Endothelial cell of umbilical vein (primary cell): ENCODE data around the gene WARS2. TPM values are rescaled to one million over a fixed set of nuclear protein-coding genes. Genes with fewer than 3 reads are reported as not detected.

ENCODE experiments used
- BruUV-seq: library from RNA; stranded (reverse); fragments of 400-500 nt; replicated peaks from 2 replicates; lab custom pipeline; 2021; lab: Mats Ljungman, UMichigan
- CTCF ChIA-PET: fragments of 300-600, 350-600 bp; sonication (Branson Sonifier 250); formaldehyde crosslinking; loops from one replicate; lab custom pipeline; 2021; ENCODE audit warnings: antibody characterized with exemption, inconsistent platforms; lab: Charles Lee
- POLR2A ChIA-PET: fragments of 300-600, 350-600 bp; sonication (Branson Sonifier 250); formaldehyde crosslinking; loops from one replicate; lab custom pipeline; 2021; ENCODE audit warnings: antibody characterized with exemption, inconsistent platforms; lab: Charles Lee
- DNase-seq: peaks from one replicate; pipeline ENCODE4 v3.0.0-alpha.2; 2011; ENCODE audit warnings: low read depth, low spot score
- FAIRE-seq: peaks from 2 replicates; lab custom pipeline; 2011; peaks lifted over from hg19 to GRCh38; lab: Jason Lieb, UNC
- H2AFZ ChIP-seq: 2 replicates; pipeline ENCODE4 v1.6.0; 2012; ENCODE audit warnings: low read depth, low read length, control low read depth, inconsistent platforms
- H3K27ac ChIP-seq: 2 replicates; pipeline ENCODE4 v1.5.1; 2011; ENCODE audit warnings: low read depth, mild to moderate bottlenecking, control low read depth, low read length, moderate library complexity; ENCODE audit not compliant: insufficient read depth
- H3K27me3 ChIP-seq, 2 experiments: 2 replicates each; pipeline versions ENCODE4 v1.6.0 to v1.6.1; 2011; ENCODE audit warnings: low read length in 2 of 2, mixed read lengths in 1 of 2; ENCODE audit not compliant: control insufficient read depth in 2 of 2, insufficient read depth in 2 of 2
- H3K36me3 ChIP-seq, 2 experiments: 2 replicates in 1 of 2; 3 replicates in 1 of 2; pipeline ENCODE4 v1.5.1; 2011; ENCODE audit warnings: low read length in 2 of 2, mild to moderate bottlenecking in 1 of 2, moderate library complexity in 1 of 2; ENCODE audit not compliant: control insufficient read depth in 2 of 2, insufficient read depth in 2 of 2; ENCODE audit errors: extremely low read depth in 1 of 2
- H3K4me1 ChIP-seq: 3 replicates; pipeline ENCODE4 v1.5.1; 2011; ENCODE audit warnings: mild to moderate bottlenecking, low read length; ENCODE audit not compliant: control insufficient read depth, insufficient read depth; ENCODE audit errors: extremely low read depth
- H3K4me2 ChIP-seq: 2 replicates; pipeline ENCODE4 v1.6.1; 2011; ENCODE audit warnings: low read length, control low read depth, mixed read lengths; ENCODE audit not compliant: insufficient read depth
- H3K4me3 ChIP-seq, 3 experiments: fragments of 200-600 bp in 1 of 3; sonication (generic), shearing (Covaris generic) in 1 of 3; replicated peaks in 1 of 3; 2 replicates each; pipeline ENCODE4 v1.5.1; 2011 to 2016; ENCODE audit warnings: control low read depth in 3 of 3, low read length in 3 of 3, mild to moderate bottlenecking in 2 of 3, inconsistent platforms in 1 of 3, low read depth in 1 of 3, moderate library complexity in 1 of 3; ENCODE audit not compliant: insufficient read depth in 1 of 3
- H3K79me2 ChIP-seq: 2 replicates; pipeline ENCODE4 v1.6.0; 2012; ENCODE audit warnings: low read length, inconsistent platforms; ENCODE audit not compliant: control insufficient read depth, insufficient read depth
- H3K9ac ChIP-seq: replicated peaks from 2 replicates; pipeline ENCODE3; 2011; ENCODE audit warnings: low read length, control low read depth; ENCODE audit not compliant: insufficient read depth; ENCODE audit errors: extremely low read depth
- H3K9me1 ChIP-seq: replicated peaks from 3 replicates; pipeline ENCODE4 v1.6.0; 2011; ENCODE audit warnings: mild to moderate bottlenecking, low read length; ENCODE audit not compliant: control insufficient read depth, insufficient read depth; ENCODE audit errors: extremely low read depth
- H3K9me3 ChIP-seq: replicated peaks from 2 replicates; pipeline ENCODE4 v1.5.1; 2012; ENCODE audit warnings: low read length, inconsistent platforms; ENCODE audit not compliant: control insufficient read depth, insufficient read depth
- H4K20me1 ChIP-seq: replicated peaks from 2 replicates; pipeline ENCODE3; 2011; ENCODE audit warnings: mild to moderate bottlenecking, low read length; ENCODE audit not compliant: control insufficient read depth, insufficient read depth; ENCODE audit errors: extremely low read depth
- EZH2 ChIP-seq: IDR thresholded peaks from 2 replicates; pipeline ENCODE4 v1.6.1; 2012; ENCODE audit warnings: borderline replicate concordance, low read depth, mild to moderate bottlenecking, moderate library complexity, low read length, inconsistent platforms; ENCODE audit not compliant: severe bottlenecking
- FOS ChIP-seq: IDR thresholded peaks from 2 replicates; pipeline ENCODE4 v1.6.1; 2011; ENCODE audit warnings: mild to moderate bottlenecking, low read length, moderate library complexity, borderline replicate concordance; ENCODE audit not compliant: insufficient read depth
- GATA2 ChIP-seq: IDR thresholded peaks from 2 replicates; pipeline ENCODE4 v1.7.0; 2011; ENCODE audit warnings: low read depth, mild to moderate bottlenecking, moderate library complexity, mixed read lengths, low read length; ENCODE audit not compliant: insufficient read length, insufficient read depth
- JUN ChIP-seq: IDR thresholded peaks from 2 replicates; pipeline ENCODE4 v1.6.1; 2011; ENCODE audit warnings: borderline replicate concordance, low read depth; ENCODE audit not compliant: insufficient read length, insufficient read depth
- MYC ChIP-seq: IDR thresholded peaks from one replicate; pipeline ENCODE4 v1.6.1; 2011; ENCODE audit warnings: mild to moderate bottlenecking, low read depth, low read length
- POLR2A ChIP-seq: IDR thresholded peaks from 2 replicates; pipeline ENCODE4 v1.6.1; 2012; ENCODE audit warnings: low read depth, mild to moderate bottlenecking, control low read depth, low read length
- POLR2AphosphoS5 ChIP-seq: IDR thresholded peaks from 2 replicates; pipeline ENCODE4 v1.6.1; 2012; ENCODE audit warnings: low read depth, mild to moderate bottlenecking, control low read depth, low read length, moderate library complexity; ENCODE audit not compliant: insufficient read depth
- dilution Hi-C: fragments of 300-500 bp; cut with MboI; formaldehyde crosslinking; loops from one replicate; pipeline ENCODE4 v1.15.0; 2019; ENCODE audit warnings: low sequenced_read_pairs; ENCODE audit not compliant: extremely low pct_ligation_motif_present
- intact Hi-C: fragments of 100-400 bp; cut with micrococcal nuclease; formaldehyde crosslinking; loops from one replicate; pipeline ENCODE4 v1.10.0; 2022
- polyA plus RNA-seq, 4 experiments: library from polyadenylated mRNA; depleted of rRNA in 3 of 4; stranded (reverse) in 3 of 4; unstranded in 1 of 4; fragments of >200 nt; gene quantifications; 2 replicates each; pipeline versions ENCODE4 v1.2.1 to v1.2.3, GENCODE V29; 2011 to 2012; ENCODE audit warnings: missing spikeins in 1 of 4
- total RNA-seq: library from RNA; stranded (reverse); gene quantifications from 2 replicates; pipeline ENCODE4 v1.2.3, GENCODE V29; 2021
- TF ChIP-seq, protein P1 (sequence below), 2 donors: IDR thresholded peaks; 1 replicate in 1 of 2; 2 replicates in 1 of 2; pipeline ENCODE4 v1.5.1; 2011; ENCODE audit warnings: low read length in 2 of 2, mild to moderate bottlenecking in 2 of 2, moderate library complexity in 2 of 2, control low read depth in 1 of 2, inconsistent platforms in 1 of 2, low read depth in 1 of 2; ENCODE audit not compliant: insufficient read depth in 1 of 2; ENCODE audit errors: extremely low read depth in 1 of 2
- TF ChIP-seq, protein P2 (sequence below): IDR thresholded peaks from 2 replicates; pipeline ENCODE4 v1.6.1; 2011; ENCODE audit not compliant: insufficient read depth, insufficient read length

Gene WARS2
- total and polyA plus RNA-seq, 2 donors (not counting 3 experiments of a cell fraction or from before 2014, with no cell fraction given): 5.9 to 11.8 TPM

GRCh38 chr1:119040906-119041305 lies 99.5 kb downstream of the WARS2 start:
- Histone ChIP-seq H3K36me3 (no peaks in the 10 kb centered on the region), H3K27ac (no peak overlapping the region), H3K9me1 (no peaks in the 10 kb centered on the region), H4K20me1 (no peaks in the 10 kb centered on the region), H3K27me3 (no peaks in the 10 kb centered on the region), H3K79me2 (no peaks in the 10 kb centered on the region), H3K4me1 (no peaks in the 10 kb centered on the region), H3K9me3 (no peaks in the 10 kb centered on the region), H3K4me3 (no peak overlapping the region), H3K9ac (no peak overlapping the region), H2AFZ (no peak overlapping the region), H3K4me2 (no peak overlapping the region)
- ChIA-PET CTCF (interaction anchor here (1.1 to 2.1 kb wide), 2 partner anchors 10 to 32 kb away, joined by 3 to 5 read pairs; no protein-coding TSS in a partner anchor), POLR2A (no interaction called here)
- BruUV-seq: no TSS peak
- dilution Hi-C loops: no loop called here
- intact Hi-C loops: no loop called here
- DNase-seq: no peak
- FAIRE-seq: no peak
- TF ChIP-seq MYC (no peak), POLR2AphosphoS5 (no peak), FOS (no peak), EZH2 (no peak), JUN (no peak), POLR2A (no peak), GATA2 (no peak)
- TF ChIP-seq, protein P1, sequence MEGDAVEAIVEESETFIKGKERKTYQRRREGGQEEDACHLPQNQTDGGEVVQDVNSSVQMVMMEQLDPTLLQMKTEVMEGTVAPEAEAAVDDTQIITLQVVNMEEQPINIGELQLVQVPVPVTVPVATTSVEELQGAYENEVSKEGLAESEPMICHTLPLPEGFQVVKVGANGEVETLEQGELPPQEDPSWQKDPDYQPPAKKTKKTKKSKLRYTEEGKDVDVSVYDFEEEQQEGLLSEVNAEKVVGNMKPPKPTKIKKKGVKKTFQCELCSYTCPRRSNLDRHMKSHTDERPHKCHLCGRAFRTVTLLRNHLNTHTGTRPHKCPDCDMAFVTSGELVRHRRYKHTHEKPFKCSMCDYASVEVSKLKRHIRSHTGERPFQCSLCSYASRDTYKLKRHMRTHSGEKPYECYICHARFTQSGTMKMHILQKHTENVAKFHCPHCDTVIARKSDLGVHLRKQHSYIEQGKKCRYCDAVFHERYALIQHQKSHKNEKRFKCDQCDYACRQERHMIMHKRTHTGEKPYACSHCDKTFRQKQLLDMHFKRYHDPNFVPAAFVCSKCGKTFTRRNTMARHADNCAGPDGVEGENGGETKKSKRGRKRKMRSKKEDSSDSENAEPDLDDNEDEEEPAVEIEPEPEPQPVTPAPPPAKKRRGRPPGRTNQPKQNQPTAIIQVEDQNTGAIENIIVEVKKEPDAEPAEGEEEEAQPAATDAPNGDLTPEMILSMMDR (IDR thresholded peaks at IDR 0.05; ENCODE audit: extremely low read depth in 1 of 2, insufficient read depth in 1 of 2, low read depth in 1 of 2, low read length in 2 of 2): no peak
- TF ChIP-seq, protein P2, sequence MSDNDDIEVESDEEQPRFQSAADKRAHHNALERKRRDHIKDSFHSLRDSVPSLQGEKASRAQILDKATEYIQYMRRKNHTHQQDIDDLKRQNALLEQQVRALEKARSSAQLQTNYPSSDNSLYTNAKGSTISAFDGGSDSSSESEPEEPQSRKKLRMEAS: no peak
